ENCODE measurements around the gene HEXIM2.
A peak's percentile ranks its signal among the peaks of the same experiment; 100 is the strongest.

The HEXIM2 gene

DNA sequence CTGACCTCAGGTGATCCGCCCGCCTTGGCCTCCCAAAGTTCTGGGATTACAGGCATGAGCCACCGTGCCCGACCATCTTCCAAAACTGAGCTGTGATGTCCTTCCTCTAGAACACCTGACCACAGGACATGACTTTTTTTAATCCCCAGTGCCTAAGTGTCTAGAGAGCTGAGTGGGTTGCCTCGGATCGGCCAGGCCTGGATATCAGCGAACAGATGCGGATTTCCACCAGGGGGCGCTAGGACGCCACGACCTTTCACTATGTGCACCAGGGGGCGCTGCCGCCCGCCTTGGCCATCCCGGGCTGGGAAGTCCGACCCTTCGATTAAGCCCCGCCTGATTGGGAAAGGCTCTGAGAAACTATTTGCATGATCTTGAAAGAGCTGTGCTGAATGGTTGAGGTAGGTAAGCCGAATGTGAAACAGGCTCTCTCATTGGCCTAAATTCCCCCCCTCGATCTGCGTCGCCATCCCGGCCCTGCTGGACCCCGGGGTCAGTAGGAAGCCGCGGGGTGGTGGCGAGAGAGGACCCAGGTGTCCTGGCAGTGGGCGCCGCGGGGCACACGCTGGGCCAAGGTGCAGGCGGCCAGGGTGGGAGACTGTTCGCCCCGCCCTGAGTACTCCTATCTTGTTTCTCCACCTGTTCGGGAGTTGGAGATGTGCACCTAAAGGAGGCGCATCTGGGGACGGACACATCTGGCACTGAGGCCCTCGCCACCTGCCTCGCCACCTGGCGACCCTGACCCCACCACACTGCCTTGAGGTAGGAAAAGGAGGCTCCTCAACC, 26.3 kb upstream of the HEXIM2 start, which contains the start of gene ACBD4 (continued):
- TF ChIP-seq ZNF558 (tag by site-specific recombination; IDR thresholded peaks at IDR 0.05) (peak; percentile 63; the same call in 1 of the 2 replicates), ZBTB21 (tag by site-specific recombination; IDR thresholded peaks at IDR 0.05) (peak; percentile 31; the same call in 1 of the 2 replicates), BCL11A (tag by site-specific recombination; IDR thresholded peaks at IDR 0.05; ENCODE audit: low read depth) (peak; percentile 55), ZNF16 (tag by site-specific recombination; IDR thresholded peaks at IDR 0.05; ENCODE audit: low read depth) (no peak), SP2 (tag by site-specific recombination; IDR thresholded peaks at IDR 0.05) (peak; percentile 88)
- TF ChIP-seq, protein P1, sequence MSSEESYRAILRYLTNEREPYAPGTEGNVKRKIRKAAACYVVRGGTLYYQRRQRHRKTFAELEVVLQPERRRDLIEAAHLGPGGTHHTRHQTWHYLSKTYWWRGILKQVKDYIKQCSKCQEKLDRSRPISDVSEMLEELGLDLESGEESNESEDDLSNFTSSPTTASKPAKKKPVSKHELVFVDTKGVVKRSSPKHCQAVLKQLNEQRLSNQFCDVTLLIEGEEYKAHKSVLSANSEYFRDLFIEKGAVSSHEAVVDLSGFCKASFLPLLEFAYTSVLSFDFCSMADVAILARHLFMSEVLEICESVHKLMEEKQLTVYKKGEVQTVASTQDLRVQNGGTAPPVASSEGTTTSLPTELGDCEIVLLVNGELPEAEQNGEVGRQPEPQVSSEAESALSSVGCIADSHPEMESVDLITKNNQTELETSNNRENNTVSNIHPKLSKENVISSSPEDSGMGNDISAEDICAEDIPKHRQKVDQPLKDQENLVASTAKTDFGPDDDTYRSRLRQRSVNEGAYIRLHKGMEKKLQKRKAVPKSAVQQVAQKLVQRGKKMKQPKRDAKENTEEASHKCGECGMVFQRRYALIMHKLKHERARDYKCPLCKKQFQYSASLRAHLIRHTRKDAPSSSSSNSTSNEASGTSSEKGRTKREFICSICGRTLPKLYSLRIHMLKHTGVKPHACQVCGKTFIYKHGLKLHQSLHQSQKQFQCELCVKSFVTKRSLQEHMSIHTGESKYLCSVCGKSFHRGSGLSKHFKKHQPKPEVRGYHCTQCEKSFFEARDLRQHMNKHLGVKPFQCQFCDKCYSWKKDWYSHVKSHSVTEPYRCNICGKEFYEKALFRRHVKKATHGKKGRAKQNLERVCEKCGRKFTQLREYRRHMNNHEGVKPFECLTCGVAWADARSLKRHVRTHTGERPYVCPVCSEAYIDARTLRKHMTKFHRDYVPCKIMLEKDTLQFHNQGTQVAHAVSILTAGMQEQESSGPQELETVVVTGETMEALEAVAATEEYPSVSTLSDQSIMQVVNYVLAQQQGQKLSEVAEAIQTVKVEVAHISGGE (tag by site-specific recombination; conservative IDR thresholded peaks at IDR 0.05; ENCODE audit: low read depth) = 0 out of 2 replicates have a peak, but pooled peaks have one; percentile 11

DNA sequence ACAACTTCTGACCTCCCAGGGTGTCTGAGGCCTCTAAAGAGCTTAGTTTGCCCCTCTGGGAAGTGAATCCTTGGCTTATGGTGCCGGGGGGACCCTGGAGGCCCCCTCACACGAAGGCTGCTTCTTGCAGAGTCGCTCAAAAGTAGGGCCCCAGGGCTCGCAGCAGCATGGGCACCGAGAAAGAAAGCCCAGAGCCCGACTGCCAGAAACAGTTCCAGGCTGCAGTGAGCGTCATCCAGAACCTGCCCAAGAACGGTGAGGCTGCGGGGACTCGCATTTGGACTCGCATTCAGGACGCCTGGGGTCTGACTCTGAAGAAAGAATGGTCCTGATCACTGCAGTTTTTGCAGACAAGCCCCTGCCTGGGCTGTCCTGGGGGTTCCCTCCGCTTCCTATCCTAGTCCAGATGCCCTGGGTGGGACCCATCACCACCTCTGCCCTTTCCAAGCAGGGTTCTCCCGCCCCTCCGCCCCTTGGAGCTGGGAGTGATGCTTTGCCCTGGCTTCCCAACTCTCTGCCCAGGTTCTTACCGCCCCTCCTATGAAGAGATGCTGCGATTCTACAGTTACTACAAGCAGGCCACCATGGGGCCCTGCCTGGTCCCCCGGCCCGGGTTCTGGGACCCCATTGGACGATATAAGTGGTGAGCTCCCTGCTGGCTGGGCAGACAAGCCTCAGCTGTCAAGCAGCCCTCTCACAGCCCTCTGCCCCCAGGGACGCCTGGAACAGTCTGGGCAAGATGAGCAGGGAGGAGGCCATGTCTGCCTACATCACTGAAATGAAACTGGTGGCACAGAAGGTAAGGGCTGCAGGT, 25.5 kb upstream of the HEXIM2 start:
- Histone ChIP-seq H3K9me3 (ENCODE audit: control insufficient read depth, insufficient read depth, low read depth, low read length) (no peaks in the 10 kb centered on the region), H3K4me1 (ENCODE audit: control insufficient read depth, insufficient read depth, low read length) (peaks cover 7% of the 10 kb centered on the region; the same call in 1 of the 2 replicates), H3K4me3 (ENCODE audit: low read depth, low read length) (peak overlapping the region; percentile 67), H3K36me3 (ENCODE audit: control insufficient read depth in 2 of 2, insufficient read depth in 1 of 2, low read length in 2 of 2) (peaks cover 0 to 22% of the 10 kb centered on the region in 2 experiments; a peak in 1 of 3 replicates), H3K27ac (ENCODE audit: extremely low read depth, low read depth, low read length) (peak overlapping the region; percentile 4; the same call in 1 of the 2 replicates)
- CTCF ChIA-PET = interaction anchor here (0.6 to 10.1 kb wide), 112 partner anchors 8 to 756 kb away, joined by 3 to 301 read pairs (median 4); partner anchors contain the start of genes DCAKD, EFTUD2, FMNL1 and HEXIM1
- TF ChIP-seq ZNF600 (tag by site-specific recombination; IDR thresholded peaks at IDR 0.05) = 0 out of 2 replicates have a peak, but pooled peaks have one; percentile 16
- peak; percentile 38 for TF ChIP-seq ZNF335 (tag by site-specific recombination; conservative IDR thresholded peaks at IDR 0.05)
- TF ChIP-seq ZBTB1 (tag by site-specific recombination; IDR thresholded peaks at IDR 0.05) = no peak
- no peak for TF ChIP-seq ZNF184 (tag by site-specific recombination; IDR thresholded peaks at IDR 0.05)
- TF ChIP-seq, protein P2, sequence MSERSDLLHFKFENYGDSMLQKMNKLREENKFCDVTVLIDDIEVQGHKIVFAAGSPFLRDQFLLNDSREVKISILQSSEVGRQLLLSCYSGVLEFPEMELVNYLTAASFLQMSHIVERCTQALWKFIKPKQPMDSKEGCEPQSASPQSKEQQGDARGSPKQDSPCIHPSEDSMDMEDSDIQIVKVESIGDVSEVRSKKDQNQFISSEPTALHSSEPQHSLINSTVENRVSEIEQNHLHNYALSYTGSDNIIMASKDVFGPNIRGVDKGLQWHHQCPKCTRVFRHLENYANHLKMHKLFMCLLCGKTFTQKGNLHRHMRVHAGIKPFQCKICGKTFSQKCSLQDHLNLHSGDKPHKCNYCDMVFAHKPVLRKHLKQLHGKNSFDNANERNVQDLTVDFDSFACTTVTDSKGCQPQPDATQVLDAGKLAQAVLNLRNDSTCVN (tag by site-specific recombination; optimal IDR thresholded peaks at IDR 0.05) = no peak
- TF ChIP-seq ZSCAN30 (tag by site-specific recombination; IDR thresholded peaks at IDR 0.05) = no peak
- TF ChIP-seq ZNF530 (tag by site-specific recombination; IDR thresholded peaks at IDR 0.05; ENCODE audit: low read depth) = no peak
- TF ChIP-seq, protein P3, sequence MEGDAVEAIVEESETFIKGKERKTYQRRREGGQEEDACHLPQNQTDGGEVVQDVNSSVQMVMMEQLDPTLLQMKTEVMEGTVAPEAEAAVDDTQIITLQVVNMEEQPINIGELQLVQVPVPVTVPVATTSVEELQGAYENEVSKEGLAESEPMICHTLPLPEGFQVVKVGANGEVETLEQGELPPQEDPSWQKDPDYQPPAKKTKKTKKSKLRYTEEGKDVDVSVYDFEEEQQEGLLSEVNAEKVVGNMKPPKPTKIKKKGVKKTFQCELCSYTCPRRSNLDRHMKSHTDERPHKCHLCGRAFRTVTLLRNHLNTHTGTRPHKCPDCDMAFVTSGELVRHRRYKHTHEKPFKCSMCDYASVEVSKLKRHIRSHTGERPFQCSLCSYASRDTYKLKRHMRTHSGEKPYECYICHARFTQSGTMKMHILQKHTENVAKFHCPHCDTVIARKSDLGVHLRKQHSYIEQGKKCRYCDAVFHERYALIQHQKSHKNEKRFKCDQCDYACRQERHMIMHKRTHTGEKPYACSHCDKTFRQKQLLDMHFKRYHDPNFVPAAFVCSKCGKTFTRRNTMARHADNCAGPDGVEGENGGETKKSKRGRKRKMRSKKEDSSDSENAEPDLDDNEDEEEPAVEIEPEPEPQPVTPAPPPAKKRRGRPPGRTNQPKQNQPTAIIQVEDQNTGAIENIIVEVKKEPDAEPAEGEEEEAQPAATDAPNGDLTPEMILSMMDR (tag by site-specific recombination; IDR thresholded peaks at IDR 0.05) = no peak
- TF ChIP-seq ZNF701 (tag by site-specific recombination; IDR thresholded peaks at IDR 0.05) = no peak
- TF ChIP-seq EGR2 (tag by site-specific recombination; IDR thresholded peaks at IDR 0.05; ENCODE audit: low read depth) = no peak
- TF ChIP-seq ZNF707 (tag by site-specific recombination; IDR thresholded peaks at IDR 0.05) = no peak
- no peak for TF ChIP-seq PRDM1 (tag by site-specific recombination; IDR thresholded peaks at IDR 0.05)
- TF ChIP-seq KLF1 (tag by site-specific recombination; IDR thresholded peaks at IDR 0.05) = no peak
- TF ChIP-seq SP2 (tag by site-specific recombination; IDR thresholded peaks at IDR 0.05) = 0 out of 2 replicates have a peak, but pooled peaks have one; percentile 16
- POLR2A ChIA-PET = interaction anchor here (0.9 to 7.8 kb wide), 10 partner anchors 8 to 181 kb away, joined by 3 to 192 read pairs (median 4); partner anchors contain the start of genes HEXIM1, HEXIM2 and MAP3K14

All from HEK293 (cell line).